Renal cortex interstitium (tissue), 15 donors: ENCODE measurements around the gene HLA-A. TPM values are rescaled to one million over a fixed set of nuclear protein-coding genes. Genes with fewer than 3 reads are reported as not detected.

Source experiments
- DNase-seq, 11 donors: peaks; one replicate each; pipeline ENCODE4 v3.0.0-alpha.2; 2013; ENCODE audit warnings: low read depth in 9 of 11, low spot score in 4 of 11; ENCODE audit errors: extremely low read depth in 1 of 11
- long read RNA-seq, 16 experiments: transcript quantifications; one replicate each; lab custom pipeline, GENCODE V29; 2026
- polyA plus RNA-seq, 3 donors: library from polyadenylated mRNA; unstranded; fragments of 120-200 nt; gene quantifications; one replicate each; pipeline ENCODE4 v1.2.1, GENCODE V29; 2013; ENCODE audit not compliant: insufficient read length in 3 of 3

HLA-A gene
- 100 to 1,000 TPM; 128 to 197 (median 176) TPM for polyA plus RNA-seq
- long read RNA-seq, donor 1, transcript HLA-A-203 (8 exons, 1,611 nt): major isoform, 19 of 31 reads
- long read RNA-seq, donor 1, partial matches to known transcripts: 12 of 31 reads
- long read RNA-seq, donor 1, other reads (novel, unspliced or antisense): 0 of 31 reads
- long read RNA-seq, donor 2, transcript HLA-A-203 (8 exons, 1,611 nt): major isoform, 14 of 39 reads
- long read RNA-seq, donor 2, partial matches to known transcripts: 25 of 39 reads
- long read RNA-seq, donor 2, other reads (novel, unspliced or antisense): 0 of 39 reads
- long read RNA-seq, donor 3, transcript HLA-A-203 (8 exons, 1,611 nt): major isoform, 49 of 90 reads
- long read RNA-seq, donor 3, partial matches to known transcripts: 31 of 90 reads
- long read RNA-seq, donor 3, other reads (novel, unspliced or antisense): 10 of 90 reads
- long read RNA-seq, donor 4, transcript HLA-A-203 (8 exons, 1,611 nt): major isoform, 40 of 40 reads
- long read RNA-seq, donor 4, partial matches to known transcripts: 0 of 40 reads
- long read RNA-seq, donor 4, other reads (novel, unspliced or antisense): 0 of 40 reads
- long read RNA-seq, donor 5: 0 reads
- long read RNA-seq, donor 6, transcript HLA-A-203 (8 exons, 1,611 nt): major isoform, 21 of 44 reads
- long read RNA-seq, donor 6, partial matches to known transcripts: 23 of 44 reads
- long read RNA-seq, donor 6, other reads (novel, unspliced or antisense): 0 of 44 reads
- long read RNA-seq, donor 7, transcript HLA-A-203 (8 exons, 1,611 nt): major isoform, 24 of 53 reads
- long read RNA-seq, donor 7, partial matches to known transcripts: 29 of 53 reads
- long read RNA-seq, donor 7, other reads (novel, unspliced or antisense): 0 of 53 reads
- long read RNA-seq, donor 8: 0 reads
- long read RNA-seq, donor 9, transcript HLA-A-203 (8 exons, 1,611 nt): major isoform, 30 of 78 reads
- long read RNA-seq, donor 9, partial matches to known transcripts: 48 of 78 reads
- long read RNA-seq, donor 9, other reads (novel, unspliced or antisense): 0 of 78 reads
- long read RNA-seq, donor 10, transcript HLA-A-203 (8 exons, 1,611 nt): major isoform, 88 of 168 reads
- long read RNA-seq, donor 10, partial matches to known transcripts: 61 of 168 reads
- long read RNA-seq, donor 10, other reads (novel, unspliced or antisense): 19 of 168 reads
- long read RNA-seq, donor 11, transcript HLA-A-203 (8 exons, 1,611 nt): major isoform, 36 of 52 reads
- long read RNA-seq, donor 11, partial matches to known transcripts: 11 of 52 reads
- long read RNA-seq, donor 11, other reads (novel, unspliced or antisense): 5 of 52 reads
- long read RNA-seq, donor 12, transcript HLA-A-203 (8 exons, 1,611 nt): major isoform, 30 of 35 reads
- long read RNA-seq, donor 12, partial matches to known transcripts: 5 of 35 reads
- long read RNA-seq, donor 12, other reads (novel, unspliced or antisense): 0 of 35 reads
- long read RNA-seq, donor 13: 0 reads
- long read RNA-seq, donor 14, transcript HLA-A-203 (8 exons, 1,611 nt): major isoform, 29 of 29 reads
- long read RNA-seq, donor 14, partial matches to known transcripts: 0 of 29 reads
- long read RNA-seq, donor 14, other reads (novel, unspliced or antisense): 0 of 29 reads
- long read RNA-seq, donor 15, transcript HLA-A-203 (8 exons, 1,611 nt): major isoform, 15 of 36 reads
- long read RNA-seq, donor 15, partial matches to known transcripts: 16 of 36 reads
- long read RNA-seq, donor 15, other reads (novel, unspliced or antisense): 5 of 36 reads
- long read RNA-seq, donor 16, transcript HLA-A-203 (8 exons, 1,611 nt): major isoform, 251 of 349 reads
- long read RNA-seq, donor 16, partial matches to known transcripts: 65 of 349 reads
- long read RNA-seq, donor 16, other reads (novel, unspliced or antisense): 33 of 349 reads

- peak; percentile 77 to 94 (median 89) for DNase-seq
These were observed at the start of gene HLA-A for GRCh38 chr6:29942275-29943052. TSS of gene HLA-A (plus strand) at chr6:29942532. CDS start at chr6:29942554, 22 bp downstream.

- DNase-seq: no peak
These were observed 49.6 kb upstream of the HLA-A start for GRCh38 chr6:29892696-29893095.

- no peak for DNase-seq
These were observed 43.1 kb upstream of the HLA-A start for GRCh38 chr6:29899281-29899680.

DNA sequence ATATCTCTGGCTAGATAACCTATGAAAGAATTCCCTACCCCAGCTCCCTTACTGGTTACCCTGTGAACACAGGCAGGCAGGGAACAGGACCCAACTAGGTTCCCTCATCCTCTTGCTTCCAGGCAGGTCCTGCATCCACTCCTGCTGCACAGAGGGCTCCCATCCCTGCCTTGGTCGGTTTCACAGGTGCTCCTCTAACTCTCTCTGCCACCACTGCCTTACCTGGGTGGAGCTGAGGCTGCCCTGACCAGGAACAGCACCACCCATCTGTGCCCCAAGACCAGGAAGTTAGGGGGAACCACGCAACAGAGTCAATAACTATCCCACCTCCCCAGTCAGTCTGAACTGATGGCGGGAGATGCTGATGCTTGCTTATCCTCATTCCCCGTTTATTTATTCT lies 37.0 kb upstream of the HLA-A start:
- no peak for DNase-seq

GRCh38 chr6:29907637-29908340 lies 34.5 kb upstream of the HLA-A start:
- DNase-seq: peak in 1 of 11 donors; percentile 38

DNA sequence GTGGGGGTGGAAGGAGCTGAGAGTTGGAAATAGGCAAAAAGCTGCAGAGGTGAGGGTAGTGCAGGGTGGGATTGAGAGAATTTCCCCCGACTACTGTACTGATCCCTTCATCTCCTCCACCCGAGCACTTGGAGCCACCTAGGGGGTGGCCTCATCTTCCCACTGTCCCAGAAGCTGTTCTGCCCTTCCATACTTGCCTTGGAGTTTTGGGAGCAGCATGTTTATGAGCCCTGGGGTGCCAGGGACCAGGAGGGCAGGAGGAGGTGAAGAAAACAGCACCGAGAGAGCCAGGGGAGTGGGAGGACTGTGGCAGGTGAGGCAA lies 34.0 kb upstream of the HLA-A start:
- no peak for DNase-seq

- no peak for DNase-seq
These were observed 33.6 kb upstream of the HLA-A start for GRCh38 chr6:29908710-29909109.

DNA sequence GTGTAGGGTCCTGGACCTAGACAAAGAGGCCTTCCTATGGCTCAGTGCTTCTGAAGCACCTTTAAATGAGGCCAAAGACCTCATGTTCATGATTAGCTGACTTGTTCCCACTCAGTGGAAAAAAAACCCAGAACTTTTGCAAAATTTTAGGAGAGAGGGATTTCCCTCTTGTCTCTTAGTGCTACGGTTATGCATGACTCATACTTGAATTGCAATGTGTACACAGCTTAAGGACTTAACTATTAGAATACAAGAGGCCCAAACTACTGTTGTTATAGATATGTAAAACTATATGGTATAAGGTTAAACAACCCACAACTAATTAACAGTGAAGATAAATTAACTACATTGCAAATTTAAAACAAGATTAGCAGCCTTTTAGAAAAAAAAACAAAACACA lies 32.3 kb upstream of the HLA-A start:
- DNase-seq: no peak

DNA sequence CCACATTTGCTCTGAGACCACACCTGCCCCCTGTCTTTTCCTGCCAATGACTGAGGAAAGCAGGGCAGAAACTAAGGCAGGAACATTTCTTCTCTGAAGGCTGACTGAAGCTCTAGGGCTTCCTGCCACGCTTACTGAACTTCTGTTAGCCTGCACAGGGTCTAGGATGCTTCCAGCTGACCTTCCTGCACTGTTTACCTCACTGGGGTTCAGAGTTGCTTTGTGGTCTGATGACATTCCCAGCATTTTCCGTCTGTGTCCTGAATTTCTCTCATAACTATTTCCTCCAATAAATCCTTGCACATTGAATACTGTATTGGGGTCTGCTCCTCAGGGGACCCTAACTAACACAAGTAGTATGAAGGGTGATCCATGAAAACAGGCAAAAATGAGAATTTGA lies 29.5 kb upstream of the HLA-A start:
- no peak for DNase-seq

DNA sequence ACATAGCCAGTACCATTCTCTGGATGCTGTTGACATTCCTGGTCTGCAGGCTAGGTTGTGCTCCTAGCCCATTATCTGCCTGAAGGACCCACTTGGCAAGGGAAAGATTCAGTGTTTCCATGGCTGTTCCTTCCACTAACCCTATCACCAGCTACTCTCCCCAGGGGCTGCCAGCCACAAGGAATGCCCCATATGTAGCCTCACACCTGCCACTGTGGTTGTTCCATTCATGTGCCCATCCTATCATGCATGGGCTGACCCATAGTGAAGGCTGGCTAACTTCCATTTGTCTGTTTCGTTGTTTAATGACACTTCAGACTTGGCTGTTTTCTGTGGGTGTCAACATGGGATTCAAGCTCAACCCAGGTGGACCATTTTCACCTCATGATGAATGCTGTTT lies 25.6 kb upstream of the HLA-A start:
- DNase-seq: no peak

DNA sequence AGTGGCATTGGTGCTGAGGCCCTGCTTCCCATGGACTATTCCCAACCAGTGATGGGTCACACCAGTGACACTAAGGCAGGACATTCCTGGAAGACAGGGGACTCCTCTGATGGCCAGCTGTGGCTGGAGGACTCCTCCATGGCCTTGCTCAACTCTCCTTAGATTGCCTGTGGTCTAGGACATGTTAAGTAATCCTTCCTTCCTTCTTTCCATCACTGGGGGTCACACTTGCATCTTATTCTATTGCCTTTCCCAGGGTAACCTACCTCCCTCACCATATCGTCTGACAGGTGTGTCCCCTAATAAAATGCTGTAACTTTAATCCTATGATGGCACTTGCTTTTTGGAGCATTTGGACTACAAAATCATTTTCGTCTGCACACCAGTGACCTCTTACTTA lies 24.5 kb upstream of the HLA-A start:
- DNase-seq: no peak

GRCh38 chr6:29919506-29920445 lies 22.6 kb upstream of the HLA-A start:
- DNase-seq: no peak

DNA sequence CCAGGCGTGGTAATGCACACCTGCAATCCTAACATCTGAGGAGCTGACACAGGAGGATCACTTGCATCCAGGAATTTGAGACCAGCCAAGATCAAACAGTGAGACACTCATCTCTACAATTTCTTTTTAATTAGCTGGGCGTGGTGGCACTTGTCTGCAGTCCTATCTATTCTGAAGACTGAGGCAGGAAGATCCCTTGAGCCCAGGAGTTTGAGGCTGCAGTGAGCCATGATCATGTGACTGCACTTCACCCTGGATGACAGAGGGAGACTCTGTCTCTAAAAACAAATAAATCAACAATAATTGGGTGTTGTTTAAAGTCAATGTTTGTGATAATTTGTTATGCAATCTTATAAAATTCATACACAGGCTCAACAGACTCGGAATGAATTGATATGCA lies 18.0 kb upstream of the HLA-A start:
- no peak for DNase-seq

DNA sequence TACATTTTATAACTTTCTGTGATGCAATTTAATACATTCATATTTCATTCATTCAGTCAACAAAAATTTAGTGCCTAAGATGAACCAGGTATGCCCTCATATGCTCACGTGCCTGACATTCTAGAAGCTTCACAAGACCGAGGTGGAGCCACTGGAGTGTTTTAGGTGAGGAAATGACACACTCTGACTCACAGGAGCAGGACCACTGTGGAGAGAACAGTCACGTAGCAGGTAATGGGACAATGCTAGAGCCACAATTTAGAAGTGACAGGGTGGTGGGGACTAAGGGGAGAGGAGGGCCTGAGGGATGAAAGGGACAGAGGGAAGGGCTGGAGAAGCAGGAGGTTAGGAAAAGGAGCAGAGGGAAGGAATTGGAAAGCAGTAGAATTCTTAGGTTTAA lies 17.6 kb upstream of the HLA-A start:
- DNase-seq: no peak

DNA sequence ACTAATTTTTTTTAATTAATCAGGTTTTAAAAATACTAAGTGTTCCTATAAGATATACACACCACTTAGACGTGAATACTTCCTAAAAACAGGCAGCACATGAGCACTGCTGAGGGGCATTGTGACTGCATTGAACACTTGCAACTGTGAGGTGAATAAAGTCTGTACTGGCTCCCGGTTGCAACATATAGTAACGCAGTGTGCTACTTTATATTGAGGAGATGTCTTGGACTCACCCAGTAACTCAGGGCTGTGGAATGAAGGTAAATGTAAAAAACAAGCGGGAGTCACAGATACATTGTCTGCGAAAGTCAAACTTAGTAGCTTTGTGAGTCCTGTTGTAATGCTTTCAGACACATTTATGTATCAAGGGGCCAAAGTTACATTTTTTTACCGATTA lies 17.0 kb upstream of the HLA-A start:
- no peak for DNase-seq
